ENCODE measurements around the gene DND1. TPM values are rescaled to one million over a fixed set of nuclear protein-coding genes. Genes with fewer than 3 reads are reported as not detected.
"Not testable (repeated sequence)": the region's sequence is repeated elsewhere in the genome, so short reads cannot be mapped to it uniquely, and the experiment has no call there.

Gene DND1
- total RNA-seq, 1 donor from 2014 or later = 1.0 TPM

DNA sequence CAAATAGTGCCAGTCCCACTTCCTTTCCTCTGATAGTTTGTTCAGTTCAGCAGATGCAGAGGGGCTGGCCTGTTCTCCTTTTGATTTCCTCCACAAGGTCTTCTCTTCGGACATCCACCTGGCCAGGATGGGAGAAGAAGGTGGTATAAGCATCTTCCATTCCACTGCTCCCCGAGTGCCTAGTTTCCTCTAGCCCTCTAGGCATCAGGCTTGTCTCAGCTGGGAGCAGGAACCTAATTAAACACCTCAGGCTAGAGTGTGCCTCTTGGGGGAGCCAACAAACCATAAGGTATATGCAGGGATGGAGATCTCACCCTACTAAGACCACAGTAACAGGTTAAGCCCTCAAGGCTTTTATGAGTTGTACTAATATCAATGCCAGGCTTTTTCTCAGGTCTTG is 835 bp upstream of the DND1 start:
- Histone ChIP-seq H3K36me3 (ENCODE audit: control insufficient read depth, insufficient read depth, low read length) (peaks cover 2% of the 10 kb centered on the region), H3K4me3 (ENCODE audit: low read depth, low read length) (no peak overlapping the region), H3K27me3 (ENCODE audit: control insufficient read depth, insufficient read depth, low read length) (no peaks in the 10 kb centered on the region)
- TF ChIP-seq, protein P1, sequence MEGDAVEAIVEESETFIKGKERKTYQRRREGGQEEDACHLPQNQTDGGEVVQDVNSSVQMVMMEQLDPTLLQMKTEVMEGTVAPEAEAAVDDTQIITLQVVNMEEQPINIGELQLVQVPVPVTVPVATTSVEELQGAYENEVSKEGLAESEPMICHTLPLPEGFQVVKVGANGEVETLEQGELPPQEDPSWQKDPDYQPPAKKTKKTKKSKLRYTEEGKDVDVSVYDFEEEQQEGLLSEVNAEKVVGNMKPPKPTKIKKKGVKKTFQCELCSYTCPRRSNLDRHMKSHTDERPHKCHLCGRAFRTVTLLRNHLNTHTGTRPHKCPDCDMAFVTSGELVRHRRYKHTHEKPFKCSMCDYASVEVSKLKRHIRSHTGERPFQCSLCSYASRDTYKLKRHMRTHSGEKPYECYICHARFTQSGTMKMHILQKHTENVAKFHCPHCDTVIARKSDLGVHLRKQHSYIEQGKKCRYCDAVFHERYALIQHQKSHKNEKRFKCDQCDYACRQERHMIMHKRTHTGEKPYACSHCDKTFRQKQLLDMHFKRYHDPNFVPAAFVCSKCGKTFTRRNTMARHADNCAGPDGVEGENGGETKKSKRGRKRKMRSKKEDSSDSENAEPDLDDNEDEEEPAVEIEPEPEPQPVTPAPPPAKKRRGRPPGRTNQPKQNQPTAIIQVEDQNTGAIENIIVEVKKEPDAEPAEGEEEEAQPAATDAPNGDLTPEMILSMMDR (IDR thresholded peaks at IDR 0.05; ENCODE audit: insufficient read depth, low read length, poor library complexity, severe bottlenecking) = no peak
- DNase-seq (ENCODE audit: low read depth) = no peak

GRCh38 chr5:140672455-140673186 is 755 bp downstream of the DND1 start:
- H3K36me3 ChIP-seq (ENCODE audit: control insufficient read depth, insufficient read depth, low read length) = peaks cover 2% of the 10 kb centered on the region
- H3K4me3 ChIP-seq (ENCODE audit: low read depth, low read length) = no peak overlapping the region
- no peaks in the 10 kb centered on the region for H3K27me3 ChIP-seq (ENCODE audit: control insufficient read depth, insufficient read depth, low read length)
- no peak for DNase-seq (ENCODE audit: low read depth)
- TF ChIP-seq, protein P1 (IDR thresholded peaks at IDR 0.05; ENCODE audit: insufficient read depth, low read length, poor library complexity, severe bottlenecking) = no peak

- H3K4me3 ChIP-seq (ENCODE audit: low read depth, low read length) = no peak overlapping the region
- DNase-seq (ENCODE audit: low read depth) = no peak
- TF ChIP-seq, protein P1 (IDR thresholded peaks at IDR 0.05; ENCODE audit: insufficient read depth, low read length, poor library complexity, severe bottlenecking) = no peak
- peaks cover 2% of the 10 kb centered on the region for H3K36me3 ChIP-seq (ENCODE audit: control insufficient read depth, insufficient read depth, low read length)
- no peaks in the 10 kb centered on the region for H3K27me3 ChIP-seq (ENCODE audit: control insufficient read depth, insufficient read depth, low read length)
Measured at GRCh38 chr5:140671472-140672125, 1.8 kb downstream of the DND1 start.

- DNase-seq (ENCODE audit: low read depth); H3K4me3 ChIP-seq (ENCODE audit: low read depth, low read length); H3K27me3 ChIP-seq (ENCODE audit: control insufficient read depth, insufficient read depth, low read length); H3K36me3 ChIP-seq (ENCODE audit: control insufficient read depth, insufficient read depth, low read length): not testable (repeated sequence)
Measured at GRCh38 chr5:140671035-140671434, 2.3 kb downstream of the DND1 start.

- Histone ChIP-seq H3K4me3 (ENCODE audit: low read depth, low read length) (peak within 1 kb of the TSS; percentile 92), H3K36me3 (ENCODE audit: control insufficient read depth, insufficient read depth, low read length) (peaks cover 3% of the 10 kb centered on the region), H3K27me3 (ENCODE audit: control insufficient read depth, insufficient read depth, low read length) (no peaks in the 10 kb centered on the region)
- TF ChIP-seq, protein P1 (IDR thresholded peaks at IDR 0.05; ENCODE audit: insufficient read depth, low read length, poor library complexity, severe bottlenecking) = no peak
- DNase-seq (ENCODE audit: low read depth) = peak; percentile 50
Measured at GRCh38 chr5:140664359-140665119, 8.8 kb downstream of the DND1 start, which contains the start of gene WDR55. TSS of gene WDR55 (plus strand) at chr5:140664904. CDS start at chr5:140664913, 9 bp downstream.

DNA sequence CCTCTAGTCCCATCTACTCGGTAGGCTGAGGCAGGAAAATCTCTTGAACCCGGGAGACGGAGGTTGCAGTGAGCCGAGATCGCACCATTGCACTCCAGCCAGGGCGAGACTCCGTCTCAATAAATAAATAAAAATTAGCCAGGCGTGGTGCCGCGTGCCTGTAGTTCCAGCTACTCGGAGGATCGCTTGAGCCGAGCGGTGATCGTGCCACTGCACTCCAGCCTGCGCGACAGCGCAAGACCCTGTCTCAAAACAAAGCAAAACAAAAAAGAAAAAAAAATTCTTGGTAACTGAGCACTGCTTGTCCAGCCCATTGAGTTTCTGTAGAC is 9.4 kb downstream of the DND1 start:
- peaks cover 2% of the 10 kb centered on the region for H3K36me3 ChIP-seq (ENCODE audit: control insufficient read depth, insufficient read depth, low read length)
- TF ChIP-seq, protein P1 (IDR thresholded peaks at IDR 0.05; ENCODE audit: insufficient read depth, low read length, poor library complexity, severe bottlenecking) = no peak
- H3K27me3 ChIP-seq (ENCODE audit: control insufficient read depth, insufficient read depth, low read length) = no peaks in the 10 kb centered on the region
- H3K4me3 ChIP-seq (ENCODE audit: low read depth, low read length) = peak overlapping the region; percentile 92
- no peak for DNase-seq (ENCODE audit: low read depth)

DNA sequence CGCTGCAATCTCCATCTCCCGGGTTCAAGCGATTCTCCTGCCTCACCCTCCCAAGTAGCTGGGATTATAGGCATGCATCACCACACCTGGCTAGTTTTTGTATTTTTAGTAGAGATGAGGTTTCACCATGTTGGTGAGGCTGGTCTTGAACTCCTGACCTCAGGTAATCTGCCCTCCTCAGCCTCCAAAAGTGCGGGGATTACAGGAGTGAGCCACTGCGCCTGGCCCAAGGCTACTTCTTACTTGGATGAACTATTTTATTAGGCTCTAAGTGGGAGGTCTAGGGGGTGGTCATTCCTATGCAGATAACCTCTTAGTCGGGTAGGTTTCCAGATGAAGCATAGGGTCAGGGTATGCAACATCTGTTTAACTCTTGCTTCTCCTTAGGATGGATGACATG is 13.0 kb downstream of the DND1 start:
- not testable (repeated sequence) for H3K4me3 ChIP-seq (ENCODE audit: low read depth, low read length); H3K36me3 ChIP-seq (ENCODE audit: control insufficient read depth, insufficient read depth, low read length); H3K27me3 ChIP-seq (ENCODE audit: control insufficient read depth, insufficient read depth, low read length); DNase-seq (ENCODE audit: low read depth)

All from kidney epithelial cell (primary cell).